Fibroblast of lung (primary cell): Measurements from ENCODE around the gene NACA2. TPM values are rescaled to one million over a fixed set of nuclear protein-coding genes. Genes with fewer than 3 reads are reported as not detected.
A peak's percentile ranks its signal among the peaks of the same experiment; 100 is the strongest.

Experiments
- DNase-seq, 2 donors: peaks; one replicate each; pipeline versions ENCODE4 v3.0.0 to v3.0.0-alpha.2; 2010; ENCODE audit warnings: low read depth in 2 of 2
- H2AFZ ChIP-seq: 2 replicates; pipeline ENCODE4 v1.5.1; 2012; ENCODE audit warnings: low read length, control low read depth, inconsistent platforms
- H3K27ac ChIP-seq: 2 replicates; pipeline ENCODE4 v1.5.1; 2011; ENCODE audit warnings: low read length, control low read depth; ENCODE audit not compliant: insufficient read depth
- H3K27me3 ChIP-seq: 2 replicates; pipeline ENCODE4 v1.5.1; 2011; ENCODE audit warnings: mild to moderate bottlenecking, low read length; ENCODE audit not compliant: control insufficient read depth, insufficient read depth
- H3K36me3 ChIP-seq: 2 replicates; pipeline ENCODE4 v1.5.1; 2011; ENCODE audit warnings: low read length; ENCODE audit not compliant: control insufficient read depth, insufficient read depth
- H3K4me1 ChIP-seq: 2 replicates; pipeline ENCODE4 v1.5.1; 2011; ENCODE audit warnings: low read length; ENCODE audit not compliant: control insufficient read depth, insufficient read depth; ENCODE audit errors: extremely low read depth
- H3K4me2 ChIP-seq: 2 replicates; pipeline ENCODE4 v1.5.1; 2011; ENCODE audit warnings: low read length, control low read depth; ENCODE audit not compliant: insufficient read depth; ENCODE audit errors: extremely low read depth
- H3K4me3 ChIP-seq, 4 experiments: fragments of 200-600 bp in 1 of 4; sonication (generic) in 1 of 4; replicated peaks in 1 of 4; 2 replicates each; pipeline ENCODE4 v1.5.1; 2011 to 2016; ENCODE audit warnings: low read length in 4 of 4, low read depth in 3 of 4, mild to moderate bottlenecking in 3 of 4, control low read depth in 2 of 4, inconsistent platforms in 1 of 4, mixed read lengths in 1 of 4; ENCODE audit not compliant: insufficient read depth in 1 of 4; ENCODE audit errors: control extremely low read depth in 1 of 4
- H3K79me2 ChIP-seq: 2 replicates; pipeline ENCODE4 v1.5.1; 2012; ENCODE audit warnings: mild to moderate bottlenecking, low read length, inconsistent platforms; ENCODE audit not compliant: control insufficient read depth, insufficient read depth
- H3K9ac ChIP-seq: 2 replicates; pipeline ENCODE4 v1.5.1; 2011; ENCODE audit warnings: mild to moderate bottlenecking, low read length, control low read depth; ENCODE audit not compliant: insufficient read depth
- H3K9me3 ChIP-seq: 2 replicates; pipeline ENCODE4 v1.5.1; 2012; ENCODE audit warnings: low read depth, low read length; ENCODE audit not compliant: control insufficient read depth, insufficient read depth
- H4K20me1 ChIP-seq: 2 replicates; pipeline ENCODE4 v1.5.1; 2011; ENCODE audit warnings: low read length; ENCODE audit not compliant: control insufficient read depth, insufficient read depth; ENCODE audit errors: extremely low read depth
- EZH2 ChIP-seq: IDR thresholded peaks from 2 replicates; pipeline ENCODE4 v1.5.1; 2012; ENCODE audit warnings: low read length, control low read depth, mild to moderate bottlenecking; ENCODE audit errors: missing control alignments
- polyA plus RNA-seq, 2 donors: library from polyadenylated mRNA; depleted of rRNA in 1 of 2; stranded (reverse) in 1 of 2; unstranded in 1 of 2; fragments of >200 nt; gene quantifications; 2 replicates each; pipeline ENCODE4 v1.2.1, GENCODE V29; 2011 to 2012; ENCODE audit warnings: missing spikeins in 1 of 2
- total RNA-seq: library from RNA; depleted of rRNA; stranded (reverse); fragments of >200 nt; gene quantifications from 2 replicates; pipeline ENCODE4 v1.2.1, GENCODE V29; 2014
- TF ChIP-seq, protein P1 (sequence below), 2 donors: IDR thresholded peaks in 1 of 2; conservative IDR thresholded peaks in 1 of 2; 1 replicate in 1 of 2; 2 replicates in 1 of 2; pipeline ENCODE4 v1.5.1; 2011 to 2012; ENCODE audit warnings: low read length in 2 of 2, control low read depth in 1 of 2, inconsistent platforms in 1 of 2, low read depth in 1 of 2, mild to moderate bottlenecking in 1 of 2

The NACA2 gene
- total and polyA plus RNA-seq, 2 donors (not counting 1 experiment from before 2014, with no cell fraction given): not detected

DNA sequence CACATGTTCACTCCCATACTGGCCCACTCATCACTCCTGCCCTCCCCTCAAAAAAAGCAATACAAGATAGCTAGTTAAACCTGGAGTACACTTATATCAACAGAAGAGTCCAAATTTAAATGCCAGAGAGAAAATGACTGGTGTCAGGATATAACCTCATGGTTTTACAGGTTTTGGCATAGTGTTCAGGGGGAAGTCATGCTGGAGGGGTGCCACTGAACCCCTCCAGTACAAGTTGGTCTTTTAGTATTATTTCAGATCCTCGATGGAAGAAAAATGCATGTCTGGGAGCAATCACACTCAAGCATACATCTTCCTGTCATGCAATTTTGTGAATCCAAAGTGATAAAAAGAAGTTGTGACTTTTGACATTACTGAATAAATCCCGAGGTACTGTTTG is 10.5 kb downstream of the NACA2 start:
- TF ChIP-seq, protein P1, sequence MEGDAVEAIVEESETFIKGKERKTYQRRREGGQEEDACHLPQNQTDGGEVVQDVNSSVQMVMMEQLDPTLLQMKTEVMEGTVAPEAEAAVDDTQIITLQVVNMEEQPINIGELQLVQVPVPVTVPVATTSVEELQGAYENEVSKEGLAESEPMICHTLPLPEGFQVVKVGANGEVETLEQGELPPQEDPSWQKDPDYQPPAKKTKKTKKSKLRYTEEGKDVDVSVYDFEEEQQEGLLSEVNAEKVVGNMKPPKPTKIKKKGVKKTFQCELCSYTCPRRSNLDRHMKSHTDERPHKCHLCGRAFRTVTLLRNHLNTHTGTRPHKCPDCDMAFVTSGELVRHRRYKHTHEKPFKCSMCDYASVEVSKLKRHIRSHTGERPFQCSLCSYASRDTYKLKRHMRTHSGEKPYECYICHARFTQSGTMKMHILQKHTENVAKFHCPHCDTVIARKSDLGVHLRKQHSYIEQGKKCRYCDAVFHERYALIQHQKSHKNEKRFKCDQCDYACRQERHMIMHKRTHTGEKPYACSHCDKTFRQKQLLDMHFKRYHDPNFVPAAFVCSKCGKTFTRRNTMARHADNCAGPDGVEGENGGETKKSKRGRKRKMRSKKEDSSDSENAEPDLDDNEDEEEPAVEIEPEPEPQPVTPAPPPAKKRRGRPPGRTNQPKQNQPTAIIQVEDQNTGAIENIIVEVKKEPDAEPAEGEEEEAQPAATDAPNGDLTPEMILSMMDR (conservative IDR thresholded peaks at IDR 0.05 in 1 of 2, IDR thresholded peaks at IDR 0.05 in 1 of 2; ENCODE audit: low read depth in 1 of 2, low read length in 2 of 2): no peak
- TF ChIP-seq EZH2: no peak
- Histone ChIP-seq H3K36me3 (no peaks in the 10 kb centered on the region), H4K20me1 (no peaks in the 10 kb centered on the region), H3K9me3 (no peaks in the 10 kb centered on the region), H3K4me3 (no peak overlapping the region), H2AFZ (no peak overlapping the region), H3K4me2 (no peak overlapping the region), H3K4me1 (peaks cover 7% of the 10 kb centered on the region), H3K27me3 (no peaks in the 10 kb centered on the region), H3K27ac (no peak overlapping the region), H3K79me2 (no peaks in the 10 kb centered on the region), H3K9ac (no peak overlapping the region)
- no peak for DNase-seq

DNA sequence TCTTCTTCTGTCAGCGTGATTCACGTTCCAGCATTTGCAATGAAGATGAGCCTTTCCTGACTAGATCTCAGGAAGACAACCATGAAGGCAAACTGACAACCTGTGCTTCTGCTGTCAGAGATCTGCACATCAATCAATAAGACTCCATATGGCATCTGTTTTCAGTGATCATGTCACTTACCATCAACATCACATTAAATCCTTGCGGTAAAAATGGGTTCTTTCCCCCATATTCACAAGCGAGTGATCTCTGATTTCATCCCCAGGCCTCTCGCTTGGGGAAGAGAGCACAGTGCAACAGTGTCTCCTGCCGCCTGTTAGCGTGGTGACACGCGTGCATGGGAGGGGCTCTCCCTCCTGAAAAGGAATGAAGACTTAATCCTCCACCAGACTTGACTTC is 11.1 kb downstream of the NACA2 start:
- peak overlapping the region; percentile 71 for H2AFZ ChIP-seq
- peak overlapping the region; percentile 76 for H3K4me2 ChIP-seq

DNA sequence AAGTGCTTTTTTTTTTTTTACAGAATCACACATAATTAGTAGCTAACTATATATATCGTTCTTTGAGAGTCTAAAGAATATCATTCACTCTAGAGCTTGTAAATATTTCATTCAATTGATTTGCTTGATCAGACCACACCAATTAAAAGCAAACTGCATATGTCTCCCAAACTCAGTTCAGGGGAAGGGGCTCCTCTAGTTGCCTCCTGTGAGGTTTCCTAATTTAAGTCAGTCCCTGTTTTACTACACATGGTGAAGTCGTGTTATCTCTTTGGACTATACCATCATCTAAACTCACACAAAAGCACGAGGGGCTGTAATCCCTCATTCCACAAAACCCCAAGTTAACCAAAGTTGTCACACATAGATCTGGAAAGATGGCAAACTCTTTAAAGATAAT is 11.7 kb downstream of the NACA2 start:
- Histone ChIP-seq H3K79me2 (no peaks in the 10 kb centered on the region), H2AFZ (peak overlapping the region; percentile 56), H3K4me2 (peak overlapping the region; percentile 58), H3K9ac (peak overlapping the region; percentile 13), H3K4me3 (peak overlapping the region in 1 of 4 experiments; percentile 9), H3K36me3 (no peaks in the 10 kb centered on the region), H3K27me3 (no peaks in the 10 kb centered on the region), H3K27ac (peak overlapping the region; percentile 54), H3K4me1 (peaks cover 10% of the 10 kb centered on the region), H4K20me1 (no peaks in the 10 kb centered on the region), H3K9me3 (no peaks in the 10 kb centered on the region)
- TF ChIP-seq, protein P1 (conservative IDR thresholded peaks at IDR 0.05 in 1 of 2, IDR thresholded peaks at IDR 0.05 in 1 of 2; ENCODE audit: low read depth in 1 of 2, low read length in 2 of 2): no peak
- no peak for TF ChIP-seq EZH2
- DNase-seq: no peak

More for the DNA sequence above, 11.1 kb downstream of the NACA2 start:
- Histone ChIP-seq H3K79me2 (no peaks in the 10 kb centered on the region), H3K36me3 (no peaks in the 10 kb centered on the region), H3K9me3 (no peaks in the 10 kb centered on the region), H4K20me1 (no peaks in the 10 kb centered on the region), H3K4me1 (peaks cover 10% of the 10 kb centered on the region), H3K9ac (peak overlapping the region; percentile 34), H3K27ac (peak overlapping the region; percentile 54), H3K4me3 (peak overlapping the region in 3 of 4 experiments; percentile 5 to 9 (median 7)), H3K27me3 (no peaks in the 10 kb centered on the region)
- peak in 1 of 2 donors; percentile 46 for DNase-seq
- TF ChIP-seq, protein P1 (conservative IDR thresholded peaks at IDR 0.05 in 1 of 2, IDR thresholded peaks at IDR 0.05 in 1 of 2; ENCODE audit: low read depth in 1 of 2, low read length in 2 of 2): peak; percentile 25 to 35
- TF ChIP-seq EZH2: no peak
